ENCODE results near the gene TOGARAM2. TPM values are rescaled to one million over a fixed set of nuclear protein-coding genes. Genes with fewer than 3 reads are reported as not detected.

Gene TOGARAM2
- total and polyA plus RNA-seq, 10 of the 15 experiments (the other 5 are each of a cell fraction or from before 2014, with no cell fraction given): 0.01 to 0.06 (median 0.03) TPM; not detected in 7

DNA sequence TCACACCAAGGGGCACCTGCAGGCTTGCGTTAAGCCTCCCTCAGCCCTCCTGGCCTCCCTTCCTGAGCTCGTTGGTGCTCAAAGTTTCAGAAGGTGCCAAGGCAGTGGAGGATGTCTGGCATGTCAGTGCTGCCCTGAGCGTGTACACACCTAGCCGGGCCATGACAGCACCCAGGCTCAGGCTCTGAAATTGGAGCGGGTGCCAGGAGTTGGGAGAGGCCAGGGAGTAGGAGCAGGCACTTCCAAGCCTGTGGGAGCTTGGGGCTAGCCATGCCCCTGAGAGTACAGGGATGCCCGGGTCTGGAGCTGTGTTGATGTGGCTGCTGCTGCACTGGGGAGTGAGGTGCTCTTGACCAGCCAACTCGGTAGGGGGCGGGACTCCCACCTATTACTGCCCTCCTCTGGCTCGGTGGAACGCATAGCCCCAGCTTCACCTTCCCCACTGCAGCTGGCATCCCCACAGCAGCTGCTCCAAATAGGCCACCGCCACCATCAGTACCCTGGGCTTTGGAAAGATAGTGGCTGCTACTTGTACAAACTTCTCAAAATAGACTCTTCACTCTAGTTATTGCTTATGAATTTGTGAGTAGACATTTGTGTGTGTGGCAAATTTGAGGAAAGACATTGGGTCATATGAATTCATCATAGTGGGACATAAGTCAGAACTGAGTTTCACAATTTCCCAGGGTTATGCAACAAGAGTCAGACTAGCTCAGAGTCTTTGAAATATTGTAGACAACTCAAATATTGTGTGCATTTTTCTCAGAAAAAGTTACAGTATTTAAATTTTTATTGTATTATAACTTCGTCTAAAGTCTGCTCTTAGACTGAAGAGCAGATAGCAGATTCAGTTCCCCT, 100.0 kb downstream of the TOGARAM2 start:
- no TSS peak for BruUV-seq (replicated peaks)
- Histone ChIP-seq H3K9ac (ENCODE audit: control insufficient read depth, insufficient read depth, low read length) (no peak overlapping the region), H3K4me1 (ENCODE audit: control insufficient read depth, insufficient read depth, low read length) (peaks cover 16% of the 10 kb centered on the region), H3K27me3 (replicated peaks in 1 of 2; ENCODE audit: control insufficient read depth in 2 of 2, insufficient read depth in 2 of 2, low read length in 1 of 2) (no peaks in the 10 kb centered on the region), H3K4me3 (no peak overlapping the region), H3K9me3 (replicated peaks; ENCODE audit: control insufficient read depth, insufficient read depth, low read length) (peaks cover 5% of the 10 kb centered on the region; the same call in 1 of the 3 replicates), H4K20me1 (ENCODE audit: control insufficient read depth, insufficient read depth) (no peaks in the 10 kb centered on the region), H3K4me2 (ENCODE audit: control insufficient read depth, insufficient read depth) (no peak overlapping the region), H2AFZ (ENCODE audit: control insufficient read depth, low read depth, low read length) (no peak overlapping the region), H3K27ac (ENCODE audit: control insufficient read depth, insufficient read depth) (no peak overlapping the region), H3K79me2 (ENCODE audit: control insufficient read depth, insufficient read depth, low read length) (no peaks in the 10 kb centered on the region), H3K36me3 (ENCODE audit: control insufficient read depth in 2 of 2, insufficient read depth in 2 of 2, low read length in 1 of 2) (no peaks in the 10 kb centered on the region; a peak in 1 of 4 replicates)
- ChIA-PET CTCF (interaction anchor here (1.4 kb wide), 1 partner anchor 8 kb away, joined by 3 read pairs; no protein-coding TSS in a partner anchor), POLR2A (interaction anchor here (0.7 kb wide), 1 partner anchor 350 kb away, joined by 5 read pairs; no protein-coding TSS in a partner anchor), RAD21 (ENCODE audit: unreplicated experiment) (no interaction called here), SMC1A (ENCODE audit: uncharacterized antibody, unreplicated experiment) (interaction anchor here (1.3 kb wide), 1 partner anchor 26 kb away, joined by 3 read pairs; no protein-coding TSS in a partner anchor)
- WGBS (ENCODE audit: insufficient coverage, insufficient replicate concordance, low lambda C conversion rate, missing lambda C conversion rate): 81% methylated on average over 12 of the region's 12 CpGs
- in situ Hi-C loops (cut with MboI) (no loop called here), intact Hi-C loops (cut with micrococcal nuclease; ENCODE audit: unreplicated experiment) (no loop called here)
- ATAC-seq (no peak), FAIRE-seq (no peak), DNase-seq (ENCODE audit: low read depth, low spot score) (no peak)
- TF ChIP-seq, protein P1, sequence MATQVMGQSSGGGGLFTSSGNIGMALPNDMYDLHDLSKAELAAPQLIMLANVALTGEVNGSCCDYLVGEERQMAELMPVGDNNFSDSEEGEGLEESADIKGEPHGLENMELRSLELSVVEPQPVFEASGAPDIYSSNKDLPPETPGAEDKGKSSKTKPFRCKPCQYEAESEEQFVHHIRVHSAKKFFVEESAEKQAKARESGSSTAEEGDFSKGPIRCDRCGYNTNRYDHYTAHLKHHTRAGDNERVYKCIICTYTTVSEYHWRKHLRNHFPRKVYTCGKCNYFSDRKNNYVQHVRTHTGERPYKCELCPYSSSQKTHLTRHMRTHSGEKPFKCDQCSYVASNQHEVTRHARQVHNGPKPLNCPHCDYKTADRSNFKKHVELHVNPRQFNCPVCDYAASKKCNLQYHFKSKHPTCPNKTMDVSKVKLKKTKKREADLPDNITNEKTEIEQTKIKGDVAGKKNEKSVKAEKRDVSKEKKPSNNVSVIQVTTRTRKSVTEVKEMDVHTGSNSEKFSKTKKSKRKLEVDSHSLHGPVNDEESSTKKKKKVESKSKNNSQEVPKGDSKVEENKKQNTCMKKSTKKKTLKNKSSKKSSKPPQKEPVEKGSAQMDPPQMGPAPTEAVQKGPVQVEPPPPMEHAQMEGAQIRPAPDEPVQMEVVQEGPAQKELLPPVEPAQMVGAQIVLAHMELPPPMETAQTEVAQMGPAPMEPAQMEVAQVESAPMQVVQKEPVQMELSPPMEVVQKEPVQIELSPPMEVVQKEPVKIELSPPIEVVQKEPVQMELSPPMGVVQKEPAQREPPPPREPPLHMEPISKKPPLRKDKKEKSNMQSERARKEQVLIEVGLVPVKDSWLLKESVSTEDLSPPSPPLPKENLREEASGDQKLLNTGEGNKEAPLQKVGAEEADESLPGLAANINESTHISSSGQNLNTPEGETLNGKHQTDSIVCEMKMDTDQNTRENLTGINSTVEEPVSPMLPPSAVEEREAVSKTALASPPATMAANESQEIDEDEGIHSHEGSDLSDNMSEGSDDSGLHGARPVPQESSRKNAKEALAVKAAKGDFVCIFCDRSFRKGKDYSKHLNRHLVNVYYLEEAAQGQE (IDR thresholded peaks at IDR 0.05; ENCODE audit: low read depth, low read length): no peak
- TF ChIP-seq, protein P2, sequence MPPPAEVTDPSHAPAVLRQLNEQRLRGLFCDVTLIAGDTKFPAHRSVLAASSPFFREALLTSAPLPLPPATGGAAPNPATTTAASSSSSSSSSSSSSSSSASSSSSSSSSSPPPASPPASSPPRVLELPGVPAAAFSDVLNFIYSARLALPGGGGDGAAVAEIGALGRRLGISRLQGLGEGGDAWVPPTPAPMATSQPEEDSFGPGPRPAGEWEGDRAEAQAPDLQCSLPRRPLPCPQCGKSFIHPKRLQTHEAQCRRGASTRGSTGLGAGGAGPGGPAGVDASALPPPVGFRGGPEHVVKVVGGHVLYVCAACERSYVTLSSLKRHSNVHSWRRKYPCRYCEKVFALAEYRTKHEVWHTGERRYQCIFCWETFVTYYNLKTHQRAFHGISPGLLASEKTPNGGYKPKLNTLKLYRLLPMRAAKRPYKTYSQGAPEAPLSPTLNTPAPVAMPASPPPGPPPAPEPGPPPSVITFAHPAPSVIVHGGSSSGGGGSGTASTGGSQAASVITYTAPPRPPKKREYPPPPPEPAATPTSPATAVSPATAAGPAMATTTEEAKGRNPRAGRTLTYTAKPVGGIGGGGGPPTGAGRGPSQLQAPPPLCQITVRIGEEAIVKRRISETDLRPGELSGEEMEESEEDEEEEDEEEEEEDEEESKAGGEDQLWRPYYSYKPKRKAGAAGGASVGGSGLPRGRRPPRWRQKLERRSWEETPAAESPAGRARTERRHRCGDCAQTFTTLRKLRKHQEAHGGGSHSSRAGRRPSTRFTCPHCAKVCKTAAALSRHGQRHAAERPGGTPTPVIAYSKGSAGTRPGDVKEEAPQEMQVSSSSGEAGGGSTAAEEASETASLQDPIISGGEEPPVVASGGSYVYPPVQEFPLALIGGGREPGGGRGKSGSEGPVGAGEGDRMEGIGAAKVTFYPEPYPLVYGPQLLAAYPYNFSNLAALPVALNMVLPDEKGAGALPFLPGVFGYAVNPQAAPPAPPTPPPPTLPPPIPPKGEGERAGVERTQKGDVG (CRISPR knock-in tag; IDR thresholded peaks at IDR 0.05): no peak
- TF ChIP-seq POLR2AphosphoS5 (IDR thresholded peaks at IDR 0.05; ENCODE audit: low read length): no peak
- no peak for TF ChIP-seq FOXK2 (IDR thresholded peaks at IDR 0.05)
